Keratinocyte (primary cell): Measurements from ENCODE around the gene S100A2. TPM values are rescaled to one million over a fixed set of nuclear protein-coding genes. Genes with fewer than 3 reads are reported as not detected.

Experiments
- DNase-seq: peaks from one replicate; pipeline ENCODE4 v3.0.0-alpha.2; 2011; ENCODE audit warnings: low read depth, missing footprints, low spot score
- FAIRE-seq: peaks from 2 replicates; lab custom pipeline; 2011; peaks lifted over from hg19 to GRCh38; lab: Jason Lieb, UNC
- H2AFZ ChIP-seq: 2 replicates; pipeline ENCODE4 v1.6.0; 2012; ENCODE audit warnings: low read length, control low read depth, inconsistent platforms; ENCODE audit not compliant: control insufficient read depth
- H3K27ac ChIP-seq: 2 replicates; pipeline ENCODE4 v1.5.1; 2011; ENCODE audit warnings: low read length; ENCODE audit not compliant: control insufficient read depth, insufficient read depth
- H3K27me3 ChIP-seq: 3 replicates; pipeline ENCODE4 v1.6.0; 2011; ENCODE audit warnings: low read length; ENCODE audit not compliant: control insufficient read depth, insufficient read depth; ENCODE audit errors: extremely low read depth
- H3K36me3 ChIP-seq, 2 experiments: 2 replicates in 1 of 2; 3 replicates in 1 of 2; pipeline ENCODE4 v1.5.1; 2011; ENCODE audit warnings: low read length in 2 of 2, mild to moderate bottlenecking in 1 of 2; ENCODE audit not compliant: control insufficient read depth in 2 of 2, insufficient read depth in 2 of 2; ENCODE audit errors: extremely low read depth in 1 of 2
- H3K4me1 ChIP-seq: 3 replicates; pipeline ENCODE4 v1.5.1; 2011; ENCODE audit warnings: low read length; ENCODE audit not compliant: control insufficient read depth, insufficient read depth; ENCODE audit errors: extremely low read depth
- H3K4me2 ChIP-seq: 3 replicates; pipeline ENCODE4 v1.6.0; 2011; ENCODE audit warnings: low read depth, low read length; ENCODE audit not compliant: control insufficient read depth, insufficient read depth; ENCODE audit errors: extremely low read depth
- H3K4me3 ChIP-seq, 3 experiments: fragments of 200-600 bp in 1 of 3; sonication (generic) in 1 of 3; 2 replicates in 2 of 3; 3 replicates in 1 of 3; pipeline ENCODE4 v1.5.1; 2011 to 2016; ENCODE audit warnings: low read length in 3 of 3, mild to moderate bottlenecking in 3 of 3, control low read depth in 2 of 3, inconsistent platforms in 1 of 3, low read depth in 1 of 3, mixed read lengths in 1 of 3, mixed run types in 1 of 3, moderate library complexity in 1 of 3; ENCODE audit not compliant: control insufficient read depth in 2 of 3, insufficient read depth in 2 of 3; ENCODE audit errors: extremely low read depth in 1 of 3
- H3K79me2 ChIP-seq: 2 replicates; pipeline ENCODE4 v1.6.0; 2012; ENCODE audit warnings: low read length; ENCODE audit not compliant: control insufficient read depth, insufficient read depth
- H3K9ac ChIP-seq: 3 replicates; pipeline ENCODE4 v1.6.0; 2011; ENCODE audit warnings: low read length; ENCODE audit not compliant: control insufficient read depth, insufficient read depth; ENCODE audit errors: extremely low read depth
- H3K9me1 ChIP-seq: 3 replicates; pipeline ENCODE4 v1.6.0; 2011; ENCODE audit warnings: low read length; ENCODE audit not compliant: control insufficient read depth, insufficient read depth; ENCODE audit errors: extremely low read depth
- H3K9me3 ChIP-seq: 2 replicates; pipeline ENCODE4 v1.5.1; 2012; ENCODE audit warnings: low read depth, low read length; ENCODE audit not compliant: control insufficient read depth
- H4K20me1 ChIP-seq: 3 replicates; pipeline ENCODE4 v1.6.0; 2011; ENCODE audit warnings: low read length; ENCODE audit not compliant: control insufficient read depth, insufficient read depth; ENCODE audit errors: extremely low read depth
- CTCF ChIP-seq, 3 experiments: IDR thresholded peaks in 1 of 3; conservative IDR thresholded peaks in 1 of 3; optimal IDR thresholded peaks in 1 of 3; 2 replicates in 2 of 3; 3 replicates in 1 of 3; pipeline versions ENCODE3 to v1.5.1; 2011; ENCODE audit warnings: low read length in 3 of 3, mild to moderate bottlenecking in 3 of 3, moderate library complexity in 2 of 3, control low read depth in 1 of 3, inconsistent platforms in 1 of 3; ENCODE audit not compliant: insufficient read depth in 2 of 3; ENCODE audit errors: extremely low read depth in 1 of 3
- EZH2 ChIP-seq: IDR thresholded peaks from one replicate; pipeline ENCODE4 v1.6.1; 2012; ENCODE audit warnings: inconsistent platforms, mild to moderate bottlenecking, low read length, moderate library complexity
- dilution Hi-C: fragments of 300-500 bp; cut with MboI; formaldehyde crosslinking; loops from one replicate; pipeline ENCODE4 v1.7.0; 2020; ENCODE audit warnings: low sequenced_read_pairs; ENCODE audit not compliant: extremely low pct_ligation_motif_present
- polyA plus RNA-seq, 5 experiments: library from polyadenylated mRNA; depleted of rRNA in 3 of 5; stranded (reverse) in 3 of 5; stranded (forward) in 1 of 5; unstranded in 1 of 5; fragments of >200 nt; gene quantifications; 1 replicate in 1 of 5; 2 replicates in 3 of 5; 3 replicates in 1 of 5; pipeline versions ENCODE4 v1.2.1 to v1.2.3, GENCODE V29; 2011 to 2012; ENCODE audit warnings: missing spikeins in 2 of 5, low read depth in 1 of 5, low replicate concordance in 1 of 5

S100A2 gene
- polyA plus RNA-seq, 1 donor (not counting 4 experiments of a cell fraction or from before 2014, with no cell fraction given) = 12,757 TPM

GRCh38 chr1:153597206-153597605, 31.6 kb upstream of the S100A2 start:
- H3K9ac ChIP-seq = no peak overlapping the region
- DNase-seq (no peak), FAIRE-seq (no peak)
- H3K9me3 ChIP-seq = no peaks in the 10 kb centered on the region
- H3K4me2 ChIP-seq = no peak overlapping the region
- no peak overlapping the region for H3K4me3 ChIP-seq
- H4K20me1 ChIP-seq = no peaks in the 10 kb centered on the region
- no peaks in the 10 kb centered on the region for H3K79me2 ChIP-seq
- no peak for TF ChIP-seq CTCF (optimal IDR thresholded peaks at IDR 0.05 in 1 of 3, IDR thresholded peaks at IDR 0.05 in 1 of 3, conservative IDR thresholded peaks at IDR 0.05 in 1 of 3; ENCODE audit: extremely low read depth in 1 of 3, insufficient read depth in 2 of 3, low read length in 3 of 3)
- no peak for TF ChIP-seq EZH2
- no peak overlapping the region for H2AFZ ChIP-seq
- peaks cover 0 to 8% of the 10 kb centered on the region in 2 experiments for H3K36me3 ChIP-seq
- H3K27me3 ChIP-seq = no peaks in the 10 kb centered on the region
- H3K9me1 ChIP-seq = no peaks in the 10 kb centered on the region
- dilution Hi-C loops = no loop called here
- peak overlapping the region; percentile 14 for H3K27ac ChIP-seq
- H3K4me1 ChIP-seq = peaks cover 5% of the 10 kb centered on the region

GRCh38 chr1:153592748-153593147, 27.1 kb upstream of the S100A2 start:
- H3K4me1 ChIP-seq = peaks cover 3% of the 10 kb centered on the region
- no peak overlapping the region for H2AFZ ChIP-seq
- FAIRE-seq (no peak), DNase-seq (no peak)
- H3K9me1 ChIP-seq = no peaks in the 10 kb centered on the region
- no peaks in the 10 kb centered on the region for H3K36me3 ChIP-seq
- dilution Hi-C loops = no loop called here
- no peaks in the 10 kb centered on the region for H3K79me2 ChIP-seq
- no peaks in the 10 kb centered on the region for H4K20me1 ChIP-seq
- H3K4me2 ChIP-seq = no peak overlapping the region
- no peak overlapping the region for H3K27ac ChIP-seq
- H3K4me3 ChIP-seq = no peak overlapping the region
- H3K9ac ChIP-seq = no peak overlapping the region
- no peak for TF ChIP-seq EZH2
- TF ChIP-seq CTCF (optimal IDR thresholded peaks at IDR 0.05 in 1 of 3, IDR thresholded peaks at IDR 0.05 in 1 of 3, conservative IDR thresholded peaks at IDR 0.05 in 1 of 3; ENCODE audit: extremely low read depth in 1 of 3, insufficient read depth in 2 of 3, low read length in 3 of 3) = no peak
- H3K9me3 ChIP-seq = no peaks in the 10 kb centered on the region
- no peaks in the 10 kb centered on the region for H3K27me3 ChIP-seq
